HG03175 (cell line): ENCODE results near the gene DYNLL2.
"Not testable (repeated sequence)": the region's sequence is repeated elsewhere in the genome, so short reads cannot be mapped to it uniquely, and the experiment has no call there.

Source experiments
- ATAC-seq: cut with Tn5 transposase; IDR thresholded peaks from one replicate; pipeline ENCODE4 v1.9.1; 2021; ENCODE audit warnings: mild to moderate bottlenecking, moderate library complexity; ENCODE audit not compliant: unreplicated experiment

The DYNLL2 gene

GRCh38 chr17:58066401-58066800 lies 16.8 kb upstream of the DYNLL2 start:
- ATAC-seq: no peak

GRCh38 chr17:58072862-58073261 lies 10.4 kb upstream of the DYNLL2 start:
- ATAC-seq: no peak

- ATAC-seq: not testable (repeated sequence)
These were observed 10.0 kb upstream of the DYNLL2 start for GRCh38 chr17:58073266-58073665.

GRCh38 chr17:58074406-58074805 lies 8.8 kb upstream of the DYNLL2 start:
- ATAC-seq: not testable (repeated sequence)

- no peak for ATAC-seq
These were observed 3.8 kb upstream of the DYNLL2 start for GRCh38 chr17:58079300-58080033.

GRCh38 chr17:58081646-58082340 lies 1.4 kb upstream of the DYNLL2 start:
- ATAC-seq: no peak

- ATAC-seq: no peak
These were observed 814 bp upstream of the DYNLL2 start for GRCh38 chr17:58082341-58082869.

- peak; percentile 51 for ATAC-seq
These were observed 485 bp downstream of the DYNLL2 start for GRCh38 chr17:58083491-58084316.

- ATAC-seq: no peak
These were observed 1.2 kb downstream of the DYNLL2 start for GRCh38 chr17:58084317-58084981.

- ATAC-seq: no peak
These were observed 2.0 kb downstream of the DYNLL2 start for GRCh38 chr17:58085039-58085715.

GRCh38 chr17:58086953-58087352 lies 3.7 kb downstream of the DYNLL2 start:
- no peak for ATAC-seq

GRCh38 chr17:58088624-58089023 lies 5.4 kb downstream of the DYNLL2 start:
- ATAC-seq: no peak

GRCh38 chr17:58089111-58089510 lies 5.9 kb downstream of the DYNLL2 start:
- ATAC-seq: no peak

GRCh38 chr17:58091024-58091567 lies 7.9 kb downstream of the DYNLL2 start:
- no peak for ATAC-seq

- no peak for ATAC-seq
These were observed 9.0 kb downstream of the DYNLL2 start for GRCh38 chr17:58092101-58092796.

GRCh38 chr17:58092797-58093385 lies 9.7 kb downstream of the DYNLL2 start:
- ATAC-seq: no peak

GRCh38 chr17:58094118-58094517 lies 10.9 kb downstream of the DYNLL2 start:
- ATAC-seq: no peak

GRCh38 chr17:58096892-58097291 lies 13.7 kb downstream of the DYNLL2 start:
- ATAC-seq: no peak
